ENCODE data around the gene IFT27.

Gene IFT27

GRCh38 chr22:36715647-36716046, 60.3 kb downstream of the IFT27 start:
- Histone ChIP-seq H3K4me1 (ENCODE audit: control insufficient read depth, insufficient read depth, low read length) (no peaks in the 10 kb centered on the region), H3K27ac (ENCODE audit: low read depth, low read length) (no peak overlapping the region), H3K4me3 (ENCODE audit: low read depth, low read length) (no peak overlapping the region), H3K36me3 (ENCODE audit: control insufficient read depth, insufficient read depth, low read length) (no peaks in the 10 kb centered on the region), H3K9me3 (ENCODE audit: control insufficient read depth, insufficient read depth, low read depth, low read length) (no peaks in the 10 kb centered on the region), H3K9ac (ENCODE audit: low read length) (no peak overlapping the region), H3K27me3 (ENCODE audit: control insufficient read depth, insufficient read depth, low read length) (peaks cover under 1% of the 10 kb centered on the region; the same call in 1 of the 2 replicates)

GRCh38 chr22:36714110-36714509, 61.8 kb downstream of the IFT27 start:
- Histone ChIP-seq H3K27me3 (ENCODE audit: control insufficient read depth, insufficient read depth, low read length) (peaks cover 3% of the 10 kb centered on the region; the same call in 1 of the 2 replicates), H3K9me3 (ENCODE audit: control insufficient read depth, insufficient read depth, low read depth, low read length) (no peaks in the 10 kb centered on the region), H3K4me3 (ENCODE audit: low read depth, low read length) (no peak overlapping the region), H3K9ac (ENCODE audit: low read length) (no peak overlapping the region), H3K27ac (ENCODE audit: low read depth, low read length) (no peak overlapping the region), H3K4me1 (ENCODE audit: control insufficient read depth, insufficient read depth, low read length) (no peaks in the 10 kb centered on the region), H3K36me3 (ENCODE audit: control insufficient read depth, insufficient read depth, low read length) (no peaks in the 10 kb centered on the region)

GRCh38 chr22:36713436-36713835, 62.5 kb downstream of the IFT27 start:
- peaks cover 9% of the 10 kb centered on the region; the same call in 1 of the 2 replicates for H3K27me3 ChIP-seq (ENCODE audit: control insufficient read depth, insufficient read depth, low read length)
- no peak overlapping the region for H3K27ac ChIP-seq (ENCODE audit: low read depth, low read length)
- no peaks in the 10 kb centered on the region for H3K36me3 ChIP-seq (ENCODE audit: control insufficient read depth, insufficient read depth, low read length)
- no peak overlapping the region for H3K9ac ChIP-seq (ENCODE audit: low read length)
- H3K4me1 ChIP-seq (ENCODE audit: control insufficient read depth, insufficient read depth, low read length): no peaks in the 10 kb centered on the region
- no peak overlapping the region for H3K4me3 ChIP-seq (ENCODE audit: low read depth, low read length)
- H3K9me3 ChIP-seq (ENCODE audit: control insufficient read depth, insufficient read depth, low read depth, low read length): no peaks in the 10 kb centered on the region
